Sigmoid colon (tissue), 7 donors: ENCODE data around the gene ZBTB4. TPM values are rescaled to one million over a fixed set of nuclear protein-coding genes. Genes with fewer than 3 reads are reported as not detected.

Experiments used
- DNase-seq: peaks from one replicate; pipeline ENCODE4 v3.0.0-alpha.2; 2019
- H3K27ac ChIP-seq, 4 donors: fragments of 200-600 bp; sonication (generic); one replicate each; pipeline ENCODE4 v1.5.1; 2016 to 2019; ENCODE audit warnings: mild to moderate bottlenecking in 1 of 4
- H3K27me3 ChIP-seq, 3 donors: fragments of 200-600 bp; sonication (generic); one replicate each; pipeline ENCODE4 v1.5.1; 2019; ENCODE audit warnings: mild to moderate bottlenecking in 1 of 3
- H3K36me3 ChIP-seq, 4 donors: fragments of 200-600 bp; sonication (generic); one replicate each; pipeline ENCODE4 v1.5.1; 2016 to 2019
- H3K4me1 ChIP-seq, 4 donors: fragments of 200-600 bp; sonication (generic); one replicate each; pipeline ENCODE4 v1.5.1; 2017 to 2019
- H3K4me3 ChIP-seq, 4 donors: fragments of 200-600 bp; sonication (generic); one replicate each; pipeline ENCODE4 v1.5.1; 2017 to 2019; ENCODE audit warnings: mild to moderate bottlenecking in 2 of 4, moderate library complexity in 1 of 4
- H3K9me3 ChIP-seq, 4 donors: fragments of 200-600 bp in 3 of 4; sonication (generic) in 3 of 4; one replicate each; pipeline versions ENCODE4 v1.5.1 to v1.6.1; 2013 to 2019
- EP300 ChIP-seq, 4 donors: sonication (generic); formaldehyde crosslinking; IDR thresholded peaks; one replicate each; pipeline ENCODE4 v1.6.1; 2017; ENCODE audit warnings: antibody characterized with exemption in 4 of 4
- POLR2A ChIP-seq, 2 donors: fragments of 450-650 bp; IDR thresholded peaks; one replicate each; pipeline ENCODE4 v1.6.1; 2016; ENCODE audit warnings: antibody characterized with exemption in 2 of 2, mild to moderate bottlenecking in 2 of 2, moderate library complexity in 2 of 2
- POLR2AphosphoS5 ChIP-seq, 4 donors: sonication (generic); formaldehyde crosslinking; IDR thresholded peaks; one replicate each; pipeline ENCODE4 v1.6.1; 2017; ENCODE audit warnings: antibody characterized with exemption in 4 of 4
- WGBS, 2 donors: extraction: QIAGEN DNeasy Blood & Tissue Kit; methylation state at CpG; one replicate each; pipeline ENCODE4 v1.1.7; 2013; 5-methylcytosine and 5-hydroxymethylcytosine counted together
- intact Hi-C: fragments of 100-400 bp; cut with DNase I; formaldehyde crosslinking; loops from one replicate; pipeline ENCODE4 v1.15.1; 2023
- polyA plus RNA-seq, 3 donors: library from polyadenylated mRNA; stranded (reverse); fragments of 200-250 nt; gene quantifications; one replicate each; pipeline ENCODE4 v1.2.3, GENCODE V29; 2013
- total RNA-seq, 4 donors: library from RNA; depleted of rRNA; stranded (reverse); fragments of >200 nt; gene quantifications; one replicate each; pipeline ENCODE4 v1.1.0, GENCODE V29; 2016
- TF ChIP-seq, protein P1 (sequence below), 4 experiments: fragments of 450-650 bp in 3 of 4; fragments of 200-600 bp in 1 of 4; IDR thresholded peaks; one replicate each; pipeline ENCODE4 v1.5.1; 2016 to 2019; ENCODE audit warnings: antibody characterized with exemption in 4 of 4, mild to moderate bottlenecking in 3 of 4, moderate library complexity in 2 of 4
- donor health status: healthy with polysubstance abuse.
- donor health status: Bipolar disorder and iron deficiency.
- donor health status: healthy.

The ZBTB4 gene
- total and polyA plus RNA-seq, 7 donors: 5.5 to 56.5 (median 42.5) TPM

DNA sequence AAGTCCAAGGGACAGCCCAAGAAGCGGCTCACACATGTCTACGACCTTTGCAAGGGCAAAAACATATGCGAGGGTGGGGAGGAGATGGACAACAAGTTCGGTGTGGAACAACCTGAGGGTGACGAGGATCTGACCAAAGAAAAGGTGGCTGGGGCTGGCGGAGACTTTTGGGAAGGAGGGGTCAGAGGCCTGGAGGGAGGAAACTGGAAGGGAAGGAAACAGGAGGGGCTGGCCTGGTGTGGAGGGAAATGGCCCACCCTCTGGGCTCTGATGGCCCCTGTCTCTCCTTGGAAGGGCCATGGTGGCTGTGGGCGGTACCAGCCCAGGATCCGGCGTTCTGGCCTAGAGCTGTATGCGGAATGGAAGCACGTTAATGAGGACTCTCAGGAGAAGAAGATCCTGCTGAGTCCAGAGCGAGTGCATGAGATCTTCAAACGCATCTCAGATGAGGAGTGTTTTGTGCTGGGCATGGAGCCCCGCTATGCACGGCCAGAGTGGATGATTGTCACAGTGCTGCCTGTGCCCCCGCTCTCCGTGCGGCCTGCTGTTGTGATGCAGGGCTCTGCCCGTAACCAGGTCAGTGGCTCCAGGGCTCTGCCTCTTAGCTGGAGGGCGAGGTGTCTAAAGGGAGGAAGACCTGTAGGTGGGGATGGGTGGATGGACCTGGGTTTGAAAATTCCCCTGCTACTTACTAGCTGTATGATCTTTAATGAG, 17.2 kb upstream of the ZBTB4 start:
- intact Hi-C loops: no loop called here
- DNase-seq: no peak
- peaks cover 33 to 59% (median 51%) of the 10 kb centered on the region in 4 donors for H3K36me3 ChIP-seq

DNA sequence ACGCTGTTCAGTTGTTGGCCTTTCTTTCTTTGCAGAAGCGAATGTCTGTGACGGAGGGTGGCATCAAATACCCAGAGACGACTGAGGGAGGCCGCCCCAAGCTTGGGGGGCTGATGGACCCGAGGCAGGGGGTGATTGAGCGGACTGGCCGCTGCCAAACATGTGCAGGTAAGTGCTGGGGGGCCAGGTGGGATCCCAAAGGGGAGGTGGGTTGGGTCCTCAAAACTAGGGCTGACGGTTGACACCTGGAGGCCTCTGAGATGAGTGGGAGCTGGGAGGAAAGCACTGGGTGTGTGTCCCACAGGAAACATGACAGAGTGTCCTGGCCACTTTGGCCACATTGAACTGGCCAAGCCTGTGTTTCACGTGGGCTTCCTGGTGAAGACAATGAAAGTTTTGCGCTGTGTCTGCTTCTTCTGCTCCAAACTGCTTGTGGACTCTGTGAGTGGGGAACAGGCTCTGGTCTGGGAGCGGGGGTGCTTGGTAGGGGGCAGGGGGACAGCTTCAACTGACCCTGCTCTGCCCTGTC, 16.5 kb upstream of the ZBTB4 start:
- Histone ChIP-seq H3K9me3 (no peaks in the 10 kb centered on the region), H3K27me3 (no peaks in the 10 kb centered on the region), H3K4me3 (no peak overlapping the region), H3K36me3 (peaks cover 26 to 52% (median 45%) of the 10 kb centered on the region in 4 donors), H3K4me1 (no peaks in the 10 kb centered on the region), H3K27ac (peak overlapping the region in 1 of 4 donors; percentile 20)
- 92 to 94% methylated on average over 12 of the region's 12 CpGs for WGBS, 2 donors
- no peak for TF ChIP-seq POLR2A (IDR thresholded peaks at IDR 0.05)
- no peak for TF ChIP-seq POLR2AphosphoS5 (IDR thresholded peaks at IDR 0.05)
- no peak for TF ChIP-seq EP300 (IDR thresholded peaks at IDR 0.05)
- TF ChIP-seq, protein P1, sequence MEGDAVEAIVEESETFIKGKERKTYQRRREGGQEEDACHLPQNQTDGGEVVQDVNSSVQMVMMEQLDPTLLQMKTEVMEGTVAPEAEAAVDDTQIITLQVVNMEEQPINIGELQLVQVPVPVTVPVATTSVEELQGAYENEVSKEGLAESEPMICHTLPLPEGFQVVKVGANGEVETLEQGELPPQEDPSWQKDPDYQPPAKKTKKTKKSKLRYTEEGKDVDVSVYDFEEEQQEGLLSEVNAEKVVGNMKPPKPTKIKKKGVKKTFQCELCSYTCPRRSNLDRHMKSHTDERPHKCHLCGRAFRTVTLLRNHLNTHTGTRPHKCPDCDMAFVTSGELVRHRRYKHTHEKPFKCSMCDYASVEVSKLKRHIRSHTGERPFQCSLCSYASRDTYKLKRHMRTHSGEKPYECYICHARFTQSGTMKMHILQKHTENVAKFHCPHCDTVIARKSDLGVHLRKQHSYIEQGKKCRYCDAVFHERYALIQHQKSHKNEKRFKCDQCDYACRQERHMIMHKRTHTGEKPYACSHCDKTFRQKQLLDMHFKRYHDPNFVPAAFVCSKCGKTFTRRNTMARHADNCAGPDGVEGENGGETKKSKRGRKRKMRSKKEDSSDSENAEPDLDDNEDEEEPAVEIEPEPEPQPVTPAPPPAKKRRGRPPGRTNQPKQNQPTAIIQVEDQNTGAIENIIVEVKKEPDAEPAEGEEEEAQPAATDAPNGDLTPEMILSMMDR (IDR thresholded peaks at IDR 0.05): no peak
- DNase-seq: no peak
- intact Hi-C loops: no loop called here

More for the DNA sequence above, 17.2 kb upstream of the ZBTB4 start:
- no peaks in the 10 kb centered on the region for H3K27me3 ChIP-seq
- H3K9me3 ChIP-seq: no peaks in the 10 kb centered on the region
- TF ChIP-seq POLR2AphosphoS5 (IDR thresholded peaks at IDR 0.05) (no peak), EP300 (IDR thresholded peaks at IDR 0.05) (no peak), POLR2A (IDR thresholded peaks at IDR 0.05) (no peak)
- TF ChIP-seq, protein P1 (IDR thresholded peaks at IDR 0.05): no peak
- WGBS, 2 donors: 92 to 94% methylated on average over 20 of the region's 20 CpGs
- no peaks in the 10 kb centered on the region for H3K4me1 ChIP-seq
- H3K4me3 ChIP-seq: no peak overlapping the region
- H3K27ac ChIP-seq: peak overlapping the region in 1 of 4 donors; percentile 11

DNA sequence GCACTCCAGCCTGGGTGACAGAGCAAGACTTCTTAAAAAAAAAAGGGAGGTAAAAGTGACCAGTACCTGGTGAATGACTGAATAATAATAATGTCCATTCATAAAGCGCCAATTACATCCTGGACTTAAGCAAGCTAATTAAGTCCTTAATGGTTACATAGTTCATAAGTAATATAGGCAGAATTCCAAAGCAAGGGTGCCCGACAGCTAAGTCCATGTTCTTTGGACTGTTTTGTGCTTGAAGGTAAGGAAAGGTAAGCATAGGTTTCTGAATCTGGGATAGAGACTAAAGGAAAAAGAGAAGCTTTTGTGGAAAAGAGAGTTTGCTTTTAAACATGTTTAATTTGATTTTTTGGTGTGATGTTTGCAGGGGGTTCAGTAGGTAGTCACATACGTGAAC, 14.5 kb upstream of the ZBTB4 start:
- Histone ChIP-seq H3K27me3 (no peaks in the 10 kb centered on the region), H3K4me1 (peaks cover 0 to 6% (median 2%) of the 10 kb centered on the region in 4 donors), H3K9me3 (no peaks in the 10 kb centered on the region), H3K27ac (no peak overlapping the region), H3K4me3 (no peak overlapping the region), H3K36me3 (peaks cover 15 to 32% (median 26%) of the 10 kb centered on the region in 4 donors)
- no peak for DNase-seq
- intact Hi-C loops: no loop called here
- WGBS, 2 donors: 92 to 98% methylated on average over 3 of the region's 3 CpGs
- no peak for TF ChIP-seq EP300 (IDR thresholded peaks at IDR 0.05)
- TF ChIP-seq POLR2A (IDR thresholded peaks at IDR 0.05): no peak
- TF ChIP-seq, protein P1 (IDR thresholded peaks at IDR 0.05): no peak
- no peak for TF ChIP-seq POLR2AphosphoS5 (IDR thresholded peaks at IDR 0.05)

DNA sequence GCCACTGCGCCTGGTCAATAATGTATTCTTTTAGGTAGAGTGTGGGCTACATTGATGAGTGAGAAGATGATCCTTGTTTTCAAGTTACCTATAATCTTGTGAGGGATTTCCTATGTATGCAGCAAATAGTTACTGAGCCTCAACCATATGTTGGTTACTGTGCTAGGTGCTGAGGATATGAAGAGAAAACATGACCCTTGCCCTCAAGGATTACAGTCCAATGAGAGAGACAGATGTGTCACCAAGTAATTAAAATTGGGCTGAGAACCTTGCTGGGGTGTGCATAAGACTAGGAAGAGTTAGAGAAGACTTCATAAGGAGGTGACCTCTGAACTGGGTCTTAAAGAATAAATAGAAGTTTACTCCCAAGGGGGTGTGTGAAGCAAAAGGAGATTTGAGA, 12.2 kb upstream of the ZBTB4 start:
- peaks cover 0 to 25% (median 21%) of the 10 kb centered on the region in 4 donors for H3K4me1 ChIP-seq

More for the DNA sequence above, 12.2 kb upstream of the ZBTB4 start:
- 90 to 96% methylated on average over 1 of the region's 1 CpG for WGBS, 2 donors
- Histone ChIP-seq H3K27ac (no peak overlapping the region), H3K27me3 (no peaks in the 10 kb centered on the region), H3K9me3 (no peaks in the 10 kb centered on the region), H3K4me3 (no peak overlapping the region), H3K36me3 (peaks cover 0 to 8% (median 4%) of the 10 kb centered on the region in 4 donors)
- TF ChIP-seq POLR2AphosphoS5 (IDR thresholded peaks at IDR 0.05): no peak
- no peak for TF ChIP-seq POLR2A (IDR thresholded peaks at IDR 0.05)
- no peak for TF ChIP-seq EP300 (IDR thresholded peaks at IDR 0.05)
- TF ChIP-seq, protein P1 (IDR thresholded peaks at IDR 0.05): no peak
- intact Hi-C loops: no loop called here
- DNase-seq: no peak
